ENCODE results near the gene HEATR5A.
"Not testable (repeated sequence)": the region's sequence is repeated elsewhere in the genome, so short reads cannot be mapped to it uniquely, and the experiment has no call there.

HEATR5A gene

GRCh38 chr14:31388687-31389413 is 31.5 kb downstream of the HEATR5A start:
- DNase-seq (ENCODE audit: low read depth in 2 of 2): no peak

DNA sequence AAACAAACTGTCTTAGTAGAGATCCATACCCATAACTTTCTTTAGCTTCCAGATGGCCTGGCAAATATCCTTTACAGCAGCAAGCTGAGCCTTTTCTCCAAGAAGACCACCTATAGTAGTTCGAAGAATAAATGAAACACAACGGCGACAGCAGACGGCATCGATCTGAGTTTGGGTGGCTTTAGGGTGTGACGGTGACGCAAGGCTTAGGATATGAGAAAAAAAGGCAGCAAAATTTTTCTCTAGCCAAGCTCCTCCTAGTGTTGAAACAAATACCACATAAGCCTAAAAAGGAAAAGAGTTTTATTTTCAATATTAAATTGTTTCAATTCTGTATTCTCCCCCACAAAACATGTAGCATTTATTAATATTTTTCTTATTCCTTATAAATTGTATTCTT is 33.3 kb downstream of the HEATR5A start:
- no peak for DNase-seq (ENCODE audit: low read depth in 2 of 2)

GRCh38 chr14:31386271-31386670 is 34.1 kb downstream of the HEATR5A start:
- DNase-seq (ENCODE audit: low read depth in 2 of 2): no peak

GRCh38 chr14:31382221-31382620 is 38.1 kb downstream of the HEATR5A start:
- DNase-seq (ENCODE audit: low read depth in 2 of 2): no peak

- DNase-seq (ENCODE audit: low read depth in 2 of 2): no peak
Observed at GRCh38 chr14:31380106-31380505, 40.2 kb downstream of the HEATR5A start.

DNA sequence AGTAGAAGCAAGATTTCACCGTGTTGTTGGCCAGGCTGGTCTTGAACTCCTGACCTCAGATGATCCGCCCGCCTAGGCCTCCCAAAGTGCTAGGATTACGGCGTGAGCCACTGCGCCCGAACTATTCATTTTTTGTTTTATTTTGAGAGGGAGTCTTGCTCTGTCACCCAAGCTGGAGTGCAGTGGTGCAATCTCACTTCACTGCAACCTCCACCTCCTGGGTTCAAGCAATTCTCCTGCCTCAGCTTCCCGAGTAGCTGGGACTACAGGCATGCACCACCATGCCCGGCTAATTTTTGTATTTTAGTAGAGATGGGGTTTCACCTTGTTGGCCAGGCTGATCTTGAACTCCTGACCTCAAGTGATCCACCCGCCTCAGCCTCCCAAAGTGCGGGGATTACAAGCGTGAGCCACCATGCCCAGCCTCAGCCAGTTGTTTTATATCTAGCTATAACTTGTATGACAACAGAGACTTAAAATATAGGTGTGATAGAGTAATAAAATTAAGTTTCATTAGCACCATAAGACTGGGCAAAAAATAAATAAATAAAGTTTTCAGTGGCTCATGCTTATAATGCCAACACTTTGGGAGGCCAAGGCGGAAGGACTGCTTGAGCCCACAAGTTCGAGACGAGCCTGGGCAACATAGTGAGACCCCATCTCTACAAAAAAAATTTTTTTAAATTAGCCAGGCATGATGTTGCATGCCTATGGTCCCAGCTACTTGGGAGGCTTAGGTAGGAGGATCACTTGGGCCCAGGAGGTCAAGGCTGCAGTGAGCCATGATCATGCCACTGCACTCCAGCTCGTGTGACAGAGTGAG is 41.0 kb downstream of the HEATR5A start:
- DNase-seq (ENCODE audit: low read depth in 2 of 2): not testable (repeated sequence)

- no peak for DNase-seq (ENCODE audit: low read depth in 2 of 2)
Observed at GRCh38 chr14:31377433-31377832, 42.9 kb downstream of the HEATR5A start.

GRCh38 chr14:31371646-31372045 is 48.7 kb downstream of the HEATR5A start:
- no peak for DNase-seq (ENCODE audit: low read depth in 2 of 2)

DNA sequence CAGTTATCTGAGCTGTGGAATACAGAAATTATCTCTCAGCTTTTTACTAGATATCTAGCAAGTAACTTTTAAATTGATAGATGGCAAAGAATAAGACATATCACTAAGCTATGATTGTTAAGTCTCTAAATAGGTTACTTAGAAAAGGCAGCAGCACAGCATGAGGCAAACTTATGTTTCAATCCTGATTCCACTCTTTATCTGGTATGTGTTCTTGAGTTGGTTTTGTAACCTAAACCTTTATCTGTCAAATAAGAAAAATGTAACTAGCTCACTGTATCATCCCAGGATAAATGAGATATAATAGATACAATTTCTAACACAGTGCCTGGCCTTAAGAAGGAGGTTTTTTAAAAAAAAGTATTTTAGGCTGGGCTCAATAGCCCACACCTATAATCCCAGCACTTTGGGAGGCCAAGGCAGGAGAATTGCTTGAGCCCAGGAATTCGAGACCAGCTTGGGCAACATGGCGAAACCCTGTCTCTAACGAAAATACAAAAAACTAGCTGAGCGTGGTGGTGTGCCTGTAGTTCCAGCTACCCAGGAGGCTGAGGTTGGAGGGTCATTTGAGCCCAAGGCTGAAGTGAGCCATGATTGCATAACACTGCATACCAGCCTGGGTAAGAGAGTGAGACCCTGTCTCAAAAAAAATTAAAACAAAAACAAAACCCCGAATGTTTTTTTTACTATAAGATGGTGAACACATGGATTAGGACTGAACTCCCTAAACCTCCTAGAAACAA is 56.8 kb downstream of the HEATR5A start:
- DNase-seq (ENCODE audit: low read depth in 2 of 2): no peak

GRCh38 chr14:31362746-31363145 is 57.6 kb downstream of the HEATR5A start:
- DNase-seq (ENCODE audit: low read depth in 2 of 2): no peak

DNA sequence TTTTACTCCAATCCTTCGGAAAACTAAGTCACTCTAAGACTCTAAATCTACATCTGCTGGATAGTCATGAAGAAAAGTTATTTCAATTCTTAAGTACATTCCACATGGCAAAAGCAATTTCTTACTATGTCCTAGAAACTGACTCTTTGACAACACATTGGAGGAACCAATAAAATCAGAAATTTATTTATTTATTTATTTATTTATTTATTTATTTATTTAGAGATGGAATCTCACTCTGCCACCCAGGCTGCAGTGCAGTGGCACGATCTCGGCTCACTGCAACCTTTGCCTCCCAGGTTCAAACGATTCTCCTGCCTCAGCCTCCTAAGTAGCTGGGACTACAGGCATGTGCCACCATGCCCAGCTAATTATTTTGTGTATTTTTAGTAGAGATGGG is 58.6 kb downstream of the HEATR5A start:
- not testable (repeated sequence) for DNase-seq (ENCODE audit: low read depth in 2 of 2)

DNA sequence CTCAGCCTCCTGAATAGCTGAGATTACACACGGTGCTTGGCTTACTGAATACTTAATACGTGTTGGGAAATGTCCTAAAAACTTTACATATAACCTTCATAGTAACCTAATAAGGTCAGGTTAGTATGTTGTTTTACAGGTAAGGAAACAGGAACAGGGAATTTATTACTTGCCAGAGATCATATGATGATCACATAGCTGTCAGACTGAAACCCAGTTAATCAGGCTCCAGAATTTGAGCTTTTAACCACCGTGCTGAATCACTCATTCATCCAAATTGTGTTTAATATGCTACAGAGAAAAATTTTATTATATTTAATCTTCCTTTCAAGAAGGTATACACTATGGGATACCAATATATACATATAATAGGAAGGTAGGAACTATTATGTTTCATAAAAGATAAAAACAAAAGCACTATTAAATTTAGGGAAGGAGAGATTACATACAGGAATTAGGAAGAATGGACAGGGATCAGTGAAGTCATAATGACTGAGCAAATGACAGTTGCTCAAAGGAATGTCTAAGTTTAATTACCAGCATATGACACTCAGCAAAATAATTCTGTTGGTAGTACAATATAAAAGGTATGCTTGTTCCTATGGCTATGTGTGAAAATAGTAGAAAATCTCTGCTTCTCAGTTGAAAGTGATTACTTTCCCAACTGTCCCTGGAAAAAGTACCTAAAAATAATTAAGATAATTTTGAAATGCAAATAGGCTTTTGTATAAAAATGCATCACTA is 59.3 kb downstream of the HEATR5A start:
- DNase-seq (ENCODE audit: low read depth in 2 of 2): peak; percentile 19 to 27

- no peak for DNase-seq (ENCODE audit: low read depth in 2 of 2)
Observed at GRCh38 chr14:31357279-31357678, 63.1 kb downstream of the HEATR5A start.

GRCh38 chr14:31346097-31346496 is 74.3 kb downstream of the HEATR5A start:
- no peak for DNase-seq (ENCODE audit: low read depth in 2 of 2)

GRCh38 chr14:31341280-31341679 is 79.1 kb downstream of the HEATR5A start:
- no peak for DNase-seq (ENCODE audit: low read depth in 2 of 2)

GRCh38 chr14:31340297-31341063 is 79.9 kb downstream of the HEATR5A start:
- DNase-seq (ENCODE audit: low read depth in 2 of 2): no peak

DNA sequence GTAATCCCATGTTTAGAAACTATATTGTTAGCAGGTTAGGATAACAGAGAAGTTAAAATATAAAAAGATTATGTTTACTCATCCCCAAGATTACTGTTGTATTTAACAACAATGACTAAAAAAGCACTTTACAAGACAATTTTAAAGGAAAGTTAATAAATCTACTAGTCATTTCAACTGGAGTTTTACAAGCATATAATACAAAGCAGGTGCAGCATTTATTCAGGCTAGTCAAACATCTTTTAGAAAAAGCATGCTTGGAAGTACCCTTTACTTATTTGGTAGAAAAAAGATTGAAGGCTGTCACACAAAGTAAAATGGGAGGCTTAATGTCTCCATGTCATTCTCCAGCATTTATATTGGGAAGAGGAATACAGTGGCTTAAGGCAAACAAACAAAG is 80.6 kb downstream of the HEATR5A start:
- DNase-seq (ENCODE audit: low read depth in 2 of 2): no peak

GRCh38 chr14:31337331-31337730 is 83.0 kb downstream of the HEATR5A start:
- DNase-seq (ENCODE audit: low read depth in 2 of 2): no peak

GRCh38 chr14:31336646-31337045 is 83.7 kb downstream of the HEATR5A start:
- peak; percentile 25 to 34 for DNase-seq (ENCODE audit: low read depth in 2 of 2)

DNA sequence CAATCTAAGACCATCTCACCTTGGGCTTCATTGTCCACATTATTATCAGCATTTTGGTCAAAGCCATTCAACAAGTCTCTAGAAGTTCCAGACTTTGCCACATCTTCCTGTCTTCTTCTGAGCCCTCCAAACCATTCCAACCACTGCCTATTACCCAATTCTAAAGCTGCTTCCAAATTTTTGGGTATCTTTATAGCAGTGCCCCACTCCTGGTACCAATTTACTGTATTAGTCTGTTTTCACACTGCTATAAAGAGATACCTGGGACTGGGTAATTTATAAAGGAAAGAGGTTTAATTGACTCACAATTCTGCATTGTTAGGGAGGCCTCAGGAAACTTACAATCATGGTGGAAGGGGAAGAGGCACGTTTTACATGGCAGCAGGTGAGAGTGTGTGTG is 89.0 kb downstream of the HEATR5A start:
- not testable (repeated sequence) for DNase-seq (ENCODE audit: low read depth in 2 of 2)
